SU-DHL-6 (cell line): Measurements from ENCODE around the gene WDCP.

Source experiments
- EZH2phosphoT487 ChIP-seq: fragments of 200-600 bp; sonication (generic), shearing (Covaris generic); conservative IDR thresholded peaks from 2 replicates; pipeline ENCODE4 v1.6.1; 2018; ENCODE audit warnings: mild to moderate bottlenecking, antibody characterized with exemption, low read length, moderate library complexity, mixed read lengths
- TF ChIP-seq, protein P1 (sequence below): fragments of 200-600 bp; sonication (generic); IDR thresholded peaks from one replicate; pipeline ENCODE4 v1.5.1; 2017; ENCODE audit warnings: antibody characterized with exemption, mild to moderate bottlenecking, low read length, moderate library complexity; ENCODE audit not compliant: insufficient read depth, poor library complexity, severe bottlenecking

DNA sequence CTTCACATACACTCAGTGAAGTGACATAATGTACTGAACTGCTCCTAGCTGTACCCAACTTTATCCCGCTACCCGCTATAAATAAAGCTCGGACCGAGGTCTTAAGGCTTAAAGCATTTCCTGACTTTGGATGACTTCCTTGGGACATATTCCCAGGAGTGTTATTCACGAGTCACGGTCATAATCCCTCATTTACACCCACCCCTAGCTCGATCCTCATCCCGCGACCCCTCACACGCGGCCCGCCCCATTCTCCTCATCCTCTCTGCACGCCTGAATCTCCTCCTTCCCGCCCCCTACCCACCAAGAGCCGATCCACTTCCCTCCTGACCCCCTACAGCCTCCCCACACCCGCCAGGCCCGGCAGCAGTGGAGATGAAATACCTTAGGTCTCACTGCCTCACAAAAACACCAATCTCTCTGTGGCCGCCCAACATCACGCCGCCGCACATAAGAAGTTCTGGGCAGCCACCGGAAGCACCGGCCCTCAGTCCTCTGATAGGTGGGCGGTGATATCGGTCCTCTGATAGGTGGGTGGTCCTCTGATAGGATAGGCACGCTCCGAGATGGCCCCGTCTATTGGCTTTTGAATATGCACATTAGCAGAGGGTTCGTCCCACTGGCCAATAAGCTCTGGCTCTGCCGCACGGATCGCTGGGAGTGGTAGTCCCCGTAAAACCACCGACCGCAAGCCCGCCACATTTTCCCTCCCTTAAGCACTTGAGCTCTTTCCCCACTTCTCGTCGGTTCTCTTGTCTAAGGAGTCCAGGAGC lies at the start of gene WDCP:
- TF ChIP-seq, protein P1, sequence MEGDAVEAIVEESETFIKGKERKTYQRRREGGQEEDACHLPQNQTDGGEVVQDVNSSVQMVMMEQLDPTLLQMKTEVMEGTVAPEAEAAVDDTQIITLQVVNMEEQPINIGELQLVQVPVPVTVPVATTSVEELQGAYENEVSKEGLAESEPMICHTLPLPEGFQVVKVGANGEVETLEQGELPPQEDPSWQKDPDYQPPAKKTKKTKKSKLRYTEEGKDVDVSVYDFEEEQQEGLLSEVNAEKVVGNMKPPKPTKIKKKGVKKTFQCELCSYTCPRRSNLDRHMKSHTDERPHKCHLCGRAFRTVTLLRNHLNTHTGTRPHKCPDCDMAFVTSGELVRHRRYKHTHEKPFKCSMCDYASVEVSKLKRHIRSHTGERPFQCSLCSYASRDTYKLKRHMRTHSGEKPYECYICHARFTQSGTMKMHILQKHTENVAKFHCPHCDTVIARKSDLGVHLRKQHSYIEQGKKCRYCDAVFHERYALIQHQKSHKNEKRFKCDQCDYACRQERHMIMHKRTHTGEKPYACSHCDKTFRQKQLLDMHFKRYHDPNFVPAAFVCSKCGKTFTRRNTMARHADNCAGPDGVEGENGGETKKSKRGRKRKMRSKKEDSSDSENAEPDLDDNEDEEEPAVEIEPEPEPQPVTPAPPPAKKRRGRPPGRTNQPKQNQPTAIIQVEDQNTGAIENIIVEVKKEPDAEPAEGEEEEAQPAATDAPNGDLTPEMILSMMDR, result no peak
- TF ChIP-seq EZH2phosphoT487, result no peak
